K562 (cell line): ENCODE measurements around the gene PALMD. TPM values are rescaled to one million over a fixed set of nuclear protein-coding genes. Genes with fewer than 3 reads are reported as not detected.

Source experiments
- ATAC-seq: fragments of 200-7000 bp; cut with Tn5 transposase; 3 replicates; pipeline ENCODE4 v1.9.1; 2020; ENCODE audit warnings: moderate library complexity
- BruUV-seq: library from RNA; stranded (reverse); fragments of 400-500 nt; replicated peaks from 2 replicates; lab custom pipeline; 2021; lab: Mats Ljungman, UMichigan
- CTCF ChIA-PET: fragments of 300-600 bp; formaldehyde crosslinking; extraction: SDS; loops from one replicate; lab custom pipeline; 2021; ENCODE audit warnings: low intra/inter-chr PET ratio; lab: Yijun Ruan, JAX
- POLR2A ChIA-PET: fragments of 300-600, 350-650 bp; sonication (Branson Sonifier 250); formaldehyde crosslinking; extraction: SDS; loops from one replicate; lab custom pipeline; 2021; ENCODE audit warnings: antibody characterized with exemption, inconsistent platforms; lab: Yijun Ruan, JAX
- DNase-seq, 4 experiments: peaks; one replicate each; pipeline versions ENCODE4 v3.0.0 to v3.0.0-alpha.2; 2011 to 2018; ENCODE audit warnings: low spot score in 3 of 4, mixed read lengths in 3 of 4; ENCODE audit errors: extremely low read depth in 1 of 4
- FAIRE-seq: peaks from 2 replicates; lab custom pipeline; 2011; peaks lifted over from hg19 to GRCh38; lab: Jason Lieb, UNC
- H2AFZ ChIP-seq: 2 replicates; pipeline ENCODE4 v1.6.0; 2011; ENCODE audit warnings: low read depth, low read length, control low read depth, inconsistent platforms
- H3K27ac ChIP-seq: fragments of 200-600 bp; 3 replicates; pipeline ENCODE4 v1.8.0; 2011; ENCODE audit warnings: low read depth, mild to moderate bottlenecking, control low read depth, inconsistent platforms, low read length, moderate library complexity, mixed read lengths; ENCODE audit errors: extremely low read depth
- H3K27me3 ChIP-seq, 2 experiments: fragments of 300-600 bp in 1 of 2; 2 replicates in 1 of 2; 3 replicates in 1 of 2; pipeline versions ENCODE4 v1.6.0 to v1.8.0; 2011; ENCODE audit warnings: inconsistent platforms in 2 of 2, low read length in 2 of 2, mild to moderate bottlenecking in 1 of 2, mixed read lengths in 1 of 2, moderate library complexity in 1 of 2; ENCODE audit not compliant: control insufficient read depth in 2 of 2, insufficient read depth in 2 of 2
- H3K36me3 ChIP-seq: fragments of 300-600 bp; 3 replicates; pipeline ENCODE4 v1.8.0; 2011; ENCODE audit warnings: mild to moderate bottlenecking, low read length, inconsistent platforms; ENCODE audit not compliant: control insufficient read depth, insufficient read depth
- H3K4me1 ChIP-seq, 2 experiments: fragments of 200-600 bp in 1 of 2; replicated peaks in 1 of 2; 2 replicates in 1 of 2; 3 replicates in 1 of 2; pipeline versions ENCODE4 v1.5.1 to v1.8.0; 2011; ENCODE audit warnings: inconsistent platforms in 2 of 2, low read length in 2 of 2, mild to moderate bottlenecking in 1 of 2, mixed read lengths in 1 of 2, moderate library complexity in 1 of 2; ENCODE audit not compliant: control insufficient read depth in 2 of 2, insufficient read depth in 2 of 2
- H3K4me2 ChIP-seq: 2 replicates; pipeline ENCODE4 v1.6.1; 2011; ENCODE audit warnings: low read length, control low read depth, inconsistent platforms, mixed read lengths; ENCODE audit not compliant: insufficient read depth
- H3K4me3 ChIP-seq: fragments of 200-600 bp; sonication (generic), shearing (Covaris generic); 2 replicates; pipeline ENCODE4 v1.5.1; 2016; ENCODE audit warnings: control low read depth, inconsistent platforms
- H3K79me2 ChIP-seq: fragments of 200-600 bp; 3 replicates; pipeline ENCODE4 v1.8.0; 2011; ENCODE audit warnings: low read length, inconsistent platforms; ENCODE audit not compliant: control insufficient read depth, insufficient read depth
- H3K9ac ChIP-seq, 2 experiments: 2 replicates each; pipeline versions ENCODE4 v1.6.0 to v1.6.1; 2011; ENCODE audit warnings: low read depth in 2 of 2, low read length in 2 of 2, control low read depth in 1 of 2, inconsistent platforms in 1 of 2, mild to moderate bottlenecking in 1 of 2, mixed read lengths in 1 of 2; ENCODE audit not compliant: insufficient read depth in 1 of 2
- H3K9me1 ChIP-seq: one replicate; pipeline ENCODE4 v1.6.0; 2011; ENCODE audit warnings: inconsistent platforms, mild to moderate bottlenecking, low read length, moderate library complexity; ENCODE audit not compliant: control insufficient read depth, insufficient read depth
- H3K9me3 ChIP-seq: replicated peaks from 2 replicates; pipeline ENCODE4 v1.5.1; 2011; ENCODE audit warnings: low read depth, low read length, inconsistent platforms; ENCODE audit not compliant: control insufficient read depth, insufficient read depth
- H4K20me1 ChIP-seq: replicated peaks from 2 replicates; pipeline ENCODE4 v1.6.1; 2011; ENCODE audit warnings: low read length, inconsistent platforms, mixed read lengths; ENCODE audit not compliant: control insufficient read depth, insufficient read depth
- BCOR ChIP-seq: fragments of 450-650 bp; IDR thresholded peaks from 2 replicates; pipeline ENCODE4 v1.6.1; 2016
- CHD2 ChIP-seq: IDR thresholded peaks from 2 replicates; pipeline ENCODE4 v1.6.1; 2011; ENCODE audit warnings: low read depth, low read length
- EHMT2 ChIP-seq: fragments of 450-650 bp; IDR thresholded peaks from 2 replicates; pipeline ENCODE4 v1.6.1; 2018; ENCODE audit warnings: antibody characterized with exemption
- EP400 ChIP-seq: fragments of 450-650 bp; IDR thresholded peaks from 2 replicates; pipeline ENCODE4 v1.6.1; 2017; ENCODE audit warnings: antibody characterized with exemption, mild to moderate bottlenecking, moderate library complexity
- GABPA ChIP-seq: fragments of 200-800 bp; sonication (Bioruptor generic); conservative IDR thresholded peaks from 2 replicates; pipeline ENCODE4 v1.6.1; 2016; ENCODE audit warnings: low read depth, missing genetic modification characterization, missing compliant biosample characterization
- ILF3 ChIP-seq: fragments of 450-650 bp; IDR thresholded peaks from 2 replicates; pipeline ENCODE4 v1.6.1; 2018; ENCODE audit warnings: antibody characterized with exemption, mild to moderate bottlenecking, moderate library complexity, borderline replicate concordance
- KDM4B ChIP-seq, 2 experiments: fragments of 450-650 bp in 1 of 2; sonication (generic) in 1 of 2; IDR thresholded peaks; 2 replicates each; pipeline ENCODE4 v1.6.1; 2016 to 2017; ENCODE audit warnings: borderline replicate concordance in 2 of 2, antibody characterized with exemption in 1 of 2, low read depth in 1 of 2, mild to moderate bottlenecking in 1 of 2
- KHSRP ChIP-seq: fragments of 450-650 bp; IDR thresholded peaks from 2 replicates; pipeline ENCODE4 v1.6.1; 2017
- PHTF2 ChIP-seq: fragments of 250-450 bp; sonication (Bioruptor Pico); IDR thresholded peaks from 2 replicates; pipeline ENCODE4 v1.5.0; 2021; ENCODE audit warnings: mild to moderate bottlenecking
- PML ChIP-seq: IDR thresholded peaks from 2 replicates; pipeline ENCODE4 v1.6.1; 2012; ENCODE audit warnings: low read length, inconsistent platforms
- SFPQ ChIP-seq: fragments of 200-400 bp; formaldehyde crosslinking; IDR thresholded peaks from 2 replicates; pipeline ENCODE4 v1.6.1; 2017; ENCODE audit warnings: mild to moderate bottlenecking, low read depth, low read length, moderate library complexity
- SIRT6 ChIP-seq: IDR thresholded peaks from one replicate; pipeline ENCODE4 v1.6.1; 2012; ENCODE audit warnings: low read depth, mild to moderate bottlenecking, control low read depth, inconsistent platforms, low read length, moderate library complexity
- TEAD4 ChIP-seq, 2 experiments: sonication (generic) in 1 of 2; formaldehyde crosslinking in 1 of 2; IDR thresholded peaks; 2 replicates each; pipeline versions ENCODE4 v1.6.1 to v1.8.0; 2012 to 2022; ENCODE audit warnings: borderline replicate concordance in 1 of 2, inconsistent platforms in 1 of 2, low read length in 1 of 2, mild to moderate bottlenecking in 1 of 2, missing genetic modification reagents in 1 of 2
- ZKSCAN8 ChIP-seq: fragments of 200-800 bp; sonication (Bioruptor generic); IDR thresholded peaks from 2 replicates; pipeline ENCODE4 v1.6.1; 2016; ENCODE audit warnings: missing genetic modification characterization, missing compliant biosample characterization
- ZNF311 ChIP-seq: fragments of 250-450 bp; sonication (Bioruptor Pico); IDR thresholded peaks from 2 replicates; pipeline ENCODE4 v1.4.0; 2020; ENCODE audit warnings: mild to moderate bottlenecking, moderate library complexity
- ZNF75A ChIP-seq: fragments of 450-650 bp; formaldehyde crosslinking; IDR thresholded peaks from 2 replicates; pipeline ENCODE4 v1.4.0; 2020; ENCODE audit warnings: mild to moderate bottlenecking
- ZNF764 ChIP-seq: fragments of 250-450 bp; sonication (Bioruptor Pico); IDR thresholded peaks from 2 replicates; pipeline ENCODE4 v1.4.0; 2020; ENCODE audit warnings: low read depth, mild to moderate bottlenecking, moderate library complexity
- WGBS: fragments of 100-300 bp; shearing (Covaris generic); methylation state at CpG from one replicate; pipeline ENCODE4 v1.1.6; 2016; ENCODE audit warnings: low coverage, mixed read lengths; ENCODE audit not compliant: insufficient coverage; ENCODE audit errors: missing lambda C conversion rate; 5-methylcytosine and 5-hydroxymethylcytosine counted together
- in situ Hi-C: fragments of 300-500 bp; cut with MboI; formaldehyde crosslinking; loops from 4 replicates; pipeline ENCODE4 v1.15.0; 2018; ENCODE audit warnings: inconsistent platforms, mixed read lengths
- intact Hi-C: fragments of 100-400 bp; cut with micrococcal nuclease; formaldehyde crosslinking; loops from 2 replicates; pipeline ENCODE4 v1.14.2; 2022
- polyA plus RNA-seq, 8 experiments: library from polyadenylated mRNA; depleted of rRNA in 4 of 8; stranded (reverse) in 5 of 8; unstranded in 3 of 8; fragments of >200 nt; fragmentation: Nextera tagmentation in 2 of 8; fragmentation: Illumina TruSeq in 1 of 8; extraction: Ambion mirVana in 2 of 8; extraction: Trizol in 1 of 8; gene quantifications; 2 replicates each; pipeline versions ENCODE4 v1.2.1 to v1.2.3, GENCODE V29; 2011 to 2014; ENCODE audit warnings: inconsistent platforms in 1 of 8, missing spikeins in 1 of 8
- total RNA-seq, 7 experiments: library from RNA; depleted of rRNA in 6 of 7; stranded (reverse); fragments of >200 nt in 6 of 7; fragmentation: Illumina TruSeq in 2 of 7; extraction: Trizol in 2 of 7; gene quantifications; 2 replicates each; pipeline versions ENCODE4 v1.2.1 to v1.2.3, GENCODE V29; 2011 to 2021; ENCODE audit warnings: low replicate concordance in 1 of 7
- TF ChIP-seq, protein P1 (sequence below): fragments of 450-650 bp; IDR thresholded peaks from 2 replicates; pipeline ENCODE4 v1.6.1; 2018; ENCODE audit not compliant: partially characterized antibody

PALMD gene
- total and polyA plus RNA-seq, 9 of the 15 experiments (the other 6 are each of a cell fraction or from before 2014, with no cell fraction given) = 2.7 to 13.5 (median 5.4) TPM

DNA sequence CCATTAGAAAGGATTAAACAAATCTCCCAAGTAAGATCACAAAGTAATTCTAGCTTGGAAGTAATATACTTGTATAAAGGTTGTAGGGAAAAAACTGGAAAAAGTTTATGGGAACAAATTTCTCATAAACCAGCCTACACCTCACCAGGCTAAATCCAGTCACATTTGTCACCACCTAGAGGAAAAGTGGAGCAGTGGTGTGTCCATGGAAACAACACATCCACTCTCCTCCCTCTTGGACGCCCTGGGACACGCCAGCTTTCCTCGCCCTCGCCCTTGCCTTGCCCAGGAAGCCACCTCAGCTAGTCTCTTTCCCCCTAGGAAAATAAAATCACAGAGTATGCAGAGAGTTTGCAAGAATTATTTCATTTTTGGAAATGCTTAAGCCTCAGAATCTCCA, 2.2 kb downstream of the PALMD start:
- Histone ChIP-seq H3K4me1 (peaks cover 6 to 25% of the 10 kb centered on the region in 2 experiments; a peak in 3 of 5 replicates), H3K27ac (peak overlapping the region; percentile 62; the same call in 2 of the 3 replicates), H3K9me1 (no peaks in the 10 kb centered on the region), H3K4me2 (peak overlapping the region; percentile 56; the same call in 1 of the 2 replicates), H3K36me3 (no peaks in the 10 kb centered on the region), H3K9ac (0 out of 4 replicates have a peak overlapping the region, but pooled peaks of 1 of the 2 experiments have one; percentile 67), H3K9me3 (no peaks in the 10 kb centered on the region), H3K27me3 (no peaks in the 10 kb centered on the region), H2AFZ (peak overlapping the region; percentile 92), H3K4me3 (0 out of 2 replicates have a peak overlapping the region, but pooled peaks have one; percentile 5), H3K79me2 (no peaks in the 10 kb centered on the region; the same call in 2 of the 3 replicates), H4K20me1 (no peaks in the 10 kb centered on the region)
- no CpG with 5 or more reads among the region's 4 CpGs for WGBS
- CTCF ChIA-PET = no interaction called here
- intact Hi-C loops (loop anchor here (5.0 kb wide), 3 partner anchors 116 to 166 kb away; partner anchors contain the start of gene FRRS1), in situ Hi-C loops (no loop called here)
- ATAC-seq = peak; percentile 81
- no TSS peak for BruUV-seq
- FAIRE-seq = peak; percentile 75
- POLR2A ChIA-PET = interaction anchor here (0.9 to 1.0 kb wide), 2 partner anchors 17 to 36 kb away, joined by 4 read pairs; no protein-coding TSS in a partner anchor
- peak; percentile 14 to 77 (median 41) for DNase-seq
- TF ChIP-seq CHD2 (no peak), BCOR (no peak), ZNF75A (CRISPR knock-in tag) (no peak), ZKSCAN8 (CRISPR knock-in tag) (no peak), ZNF764 (no peak), KHSRP (no peak), ILF3 (no peak), TEAD4 (IDR thresholded peaks at IDR 0.05; ENCODE audit: low read length) (0 out of 2 replicates have a peak, but pooled peaks have one; percentile 23), TEAD4 (CRISPR knock-in tag; IDR thresholded peaks at IDR 0.05; ENCODE audit: borderline replicate concordance) (no peak), PML (no peak), EHMT2 (peak; percentile 92), PHTF2 (CRISPR knock-in tag) (no peak), GABPA (tag) (no peak), SFPQ (no peak), KDM4B (IDR thresholded peaks at IDR 0.05; ENCODE audit: borderline replicate concordance in 2 of 2, low read depth in 1 of 2) (no peak), EP400 (no peak), SIRT6 (no peak), ZNF311 (CRISPR knock-in tag) (no peak)
- TF ChIP-seq, protein P1, sequence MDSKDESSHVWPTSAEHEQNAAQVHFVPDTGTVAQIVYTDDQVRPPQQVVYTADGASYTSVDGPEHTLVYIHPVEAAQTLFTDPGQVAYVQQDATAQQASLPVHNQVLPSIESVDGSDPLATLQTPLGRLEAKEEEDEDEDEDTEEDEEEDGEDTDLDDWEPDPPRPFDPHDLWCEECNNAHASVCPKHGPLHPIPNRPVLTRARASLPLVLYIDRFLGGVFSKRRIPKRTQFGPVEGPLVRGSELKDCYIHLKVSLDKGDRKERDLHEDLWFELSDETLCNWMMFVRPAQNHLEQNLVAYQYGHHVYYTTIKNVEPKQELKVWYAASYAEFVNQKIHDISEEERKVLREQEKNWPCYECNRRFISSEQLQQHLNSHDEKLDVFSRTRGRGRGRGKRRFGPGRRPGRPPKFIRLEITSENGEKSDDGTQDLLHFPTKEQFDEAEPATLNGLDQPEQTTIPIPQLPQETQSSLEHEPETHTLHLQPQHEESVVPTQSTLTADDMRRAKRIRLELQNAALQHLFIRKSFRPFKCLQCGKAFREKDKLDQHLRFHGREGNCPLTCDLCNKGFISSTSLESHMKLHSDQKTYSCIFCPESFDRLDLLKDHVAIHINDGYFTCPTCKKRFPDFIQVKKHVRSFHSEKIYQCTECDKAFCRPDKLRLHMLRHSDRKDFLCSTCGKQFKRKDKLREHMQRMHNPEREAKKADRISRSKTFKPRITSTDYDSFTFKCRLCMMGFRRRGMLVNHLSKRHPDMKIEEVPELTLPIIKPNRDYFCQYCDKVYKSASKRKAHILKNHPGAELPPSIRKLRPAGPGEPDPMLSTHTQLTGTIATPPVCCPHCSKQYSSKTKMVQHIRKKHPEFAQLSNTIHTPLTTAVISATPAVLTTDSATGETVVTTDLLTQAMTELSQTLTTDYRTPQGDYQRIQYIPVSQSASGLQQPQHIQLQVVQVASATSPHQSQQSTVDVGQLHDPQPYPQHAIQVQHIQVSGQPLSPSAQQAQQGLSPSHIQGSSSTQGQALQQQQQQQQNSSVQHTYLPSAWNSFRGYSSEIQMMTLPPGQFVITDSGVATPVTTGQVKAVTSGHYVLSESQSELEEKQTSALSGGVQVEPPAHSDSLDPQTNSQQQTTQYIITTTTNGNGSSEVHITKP = no peak
